Caco-2 (cell line): ENCODE results near the gene TP53BP1. TPM values are rescaled to one million over a fixed set of nuclear protein-coding genes. Genes with fewer than 3 reads are reported as not detected.

Experiments
- BruUV-seq: library from RNA; stranded (reverse); fragments of 400-500 nt; replicated peaks from 2 replicates; lab custom pipeline; 2021; lab: Mats Ljungman, UMichigan
- CTCF ChIA-PET: fragments of 300-600 bp; sonication (Branson Sonifier 250); formaldehyde crosslinking; loops from one replicate; lab custom pipeline; 2022; ENCODE audit warnings: antibody characterized with exemption; lab: Charles Lee
- POLR2A ChIA-PET: fragments of 300-600 bp; sonication (Branson Sonifier 250); formaldehyde crosslinking; loops from one replicate; lab custom pipeline; 2022; ENCODE audit warnings: antibody characterized with exemption; lab: Charles Lee
- DNase-seq, 2 experiments: peaks; one replicate each; pipeline versions ENCODE4 v3.0.0 to v3.0.0-alpha.2; 2020 to 2022
- H3K27me3 ChIP-seq: replicated peaks from 2 replicates; pipeline ENCODE4 v1.6.0; 2011; ENCODE audit warnings: low read length; ENCODE audit not compliant: control insufficient read depth, insufficient read depth
- H3K36me3 ChIP-seq: 2 replicates; pipeline ENCODE4 v1.5.1; 2011; ENCODE audit warnings: low read length; ENCODE audit not compliant: control insufficient read depth, insufficient read depth
- H3K4me1 ChIP-seq: fragments of 250-450 bp; sonication (Bioruptor Pico); 2 replicates; pipeline ENCODE4 v1.5.1; 2020; ENCODE audit warnings: mild to moderate bottlenecking
- H3K4me3 ChIP-seq: 2 replicates; pipeline ENCODE4 v1.5.1; 2011; ENCODE audit warnings: low read depth, mild to moderate bottlenecking, control low read depth, low read length
- H3K9me3 ChIP-seq: fragments of 250-450 bp; sonication (Bioruptor Pico); 2 replicates; pipeline ENCODE4 v1.5.1; 2020; ENCODE audit warnings: mild to moderate bottlenecking, moderate library complexity
- H3K27ac Mint-ChIP-seq: one replicate; pipeline ENCODE4 v1.8.0; 2022; ENCODE audit warnings: mixed read lengths; ENCODE audit not compliant: unreplicated experiment
- H3K27me3 Mint-ChIP-seq: one replicate; pipeline ENCODE4 v1.8.0; 2022; ENCODE audit warnings: mixed read lengths; ENCODE audit not compliant: insufficient read depth, unreplicated experiment
- H3K36me3 Mint-ChIP-seq: one replicate; pipeline ENCODE4 v1.8.0; 2022; ENCODE audit warnings: mild to moderate bottlenecking, mixed read lengths; ENCODE audit not compliant: insufficient read depth, unreplicated experiment
- H3K4me1 Mint-ChIP-seq: one replicate; pipeline ENCODE4 v1.8.0; 2022; ENCODE audit warnings: low read depth, mixed read lengths; ENCODE audit not compliant: unreplicated experiment
- H3K4me3 Mint-ChIP-seq: one replicate; pipeline ENCODE4 v1.8.0; 2022; ENCODE audit warnings: mild to moderate bottlenecking, moderate library complexity, mixed read lengths; ENCODE audit not compliant: unreplicated experiment
- H3K9me3 Mint-ChIP-seq: one replicate; pipeline ENCODE4 v1.8.0; 2022; ENCODE audit warnings: mixed read lengths; ENCODE audit not compliant: unreplicated experiment
- CTCF ChIP-seq, 2 experiments: fragments of 200-600 bp in 1 of 2; IDR thresholded peaks; 1 replicate in 1 of 2; 2 replicates in 1 of 2; pipeline versions ENCODE4 v1.5.1 to v1.8.0; 2011 to 2022; ENCODE audit warnings: antibody characterized with exemption in 1 of 2, control low read depth in 1 of 2, inconsistent platforms in 1 of 2, low read depth in 1 of 2, low read length in 1 of 2, mild to moderate bottlenecking in 1 of 2, moderate library complexity in 1 of 2; ENCODE audit not compliant: insufficient read depth in 1 of 2, severe bottlenecking in 1 of 2, unreplicated experiment in 1 of 2
- intact Hi-C: fragments of 100-400 bp; cut with micrococcal nuclease; formaldehyde crosslinking; loops from one replicate; pipeline ENCODE4 v1.10.0; 2022; ENCODE audit not compliant: unreplicated experiment
- total RNA-seq: library from RNA; stranded (reverse); gene quantifications from 2 replicates; pipeline ENCODE4 v1.2.3, GENCODE V29; 2022

Gene TP53BP1
- total RNA-seq, 1 experiment from 2014 or later: 39.8 TPM

- no peaks in the 10 kb centered on the region for H3K36me3 ChIP-seq
These were observed 51.6 kb downstream of the TP53BP1 start for GRCh38 chr15:43441316-43441715.

GRCh38 chr15:43440721-43441281 is 52.2 kb downstream of the TP53BP1 start:
- peak in 1 of 2 experiments; percentile 46 for DNase-seq
- intact Hi-C loops: loop anchor here (1.0 to 2.0 kb wide), 3 partner anchors 52 to 78 kb away; partner anchors contain the start of gene TP53BP1
- no peaks in the 10 kb centered on the region for H3K4me1 ChIP-seq
- Mint-ChIP-seq H3K27me3 (no peaks in the 10 kb centered on the region), H3K9me3 (no peaks in the 10 kb centered on the region), H3K27ac (peak overlapping the region; percentile 33), H3K4me1 (no peaks in the 10 kb centered on the region), H3K36me3 (peaks cover 7% of the 10 kb centered on the region), H3K4me3 (no peak overlapping the region)
- POLR2A ChIA-PET: interaction anchor here (0.6 to 1.1 kb wide), 2 partner anchors 58 to 73 kb away, joined by 3 to 4 read pairs; no protein-coding TSS in a partner anchor
- H3K27me3 ChIP-seq: no peaks in the 10 kb centered on the region
- CTCF ChIA-PET: interaction anchor here (0.6 to 1.6 kb wide), 4 partner anchors 65 to 187 kb away, joined by 4 to 18 read pairs (median 7); no protein-coding TSS in a partner anchor
- no peak overlapping the region for H3K4me3 ChIP-seq
- no peaks in the 10 kb centered on the region for H3K9me3 ChIP-seq
- TF ChIP-seq CTCF (IDR thresholded peaks at IDR 0.05; ENCODE audit: insufficient read depth in 1 of 2, low read depth in 1 of 2, low read length in 1 of 2, severe bottlenecking in 1 of 2, unreplicated experiment in 1 of 2): peak in 1 of 2 experiments; percentile 16
- BruUV-seq: no TSS peak
- no peaks in the 10 kb centered on the region for H3K36me3 ChIP-seq

More at GRCh38 chr15:43441316-43441715, 51.6 kb downstream of the TP53BP1 start:
- H3K27ac Mint-ChIP-seq: peak overlapping the region; percentile 33
- Histone ChIP-seq H3K9me3 (no peaks in the 10 kb centered on the region), H3K4me1 (no peaks in the 10 kb centered on the region), H3K27me3 (no peaks in the 10 kb centered on the region), H3K4me3 (no peak overlapping the region)
- intact Hi-C loops: loop anchor here (1.0 to 2.0 kb wide), 3 partner anchors 52 to 77 kb away; partner anchors contain the start of gene TP53BP1
- H3K4me1 Mint-ChIP-seq: no peaks in the 10 kb centered on the region
- no TSS peak for BruUV-seq
- CTCF ChIA-PET: interaction anchor here (0.7 to 1.6 kb wide), 4 partner anchors 65 to 520 kb away, joined by 4 to 18 read pairs (median 7); no protein-coding TSS in a partner anchor
- H3K36me3 Mint-ChIP-seq: peaks cover 7% of the 10 kb centered on the region
- H3K9me3 Mint-ChIP-seq: no peaks in the 10 kb centered on the region
- no peak overlapping the region for H3K4me3 Mint-ChIP-seq
- POLR2A ChIA-PET: interaction anchor here (1.1 kb wide), 1 partner anchor 73 kb away, joined by 3 read pairs; no protein-coding TSS in a partner anchor
- no peaks in the 10 kb centered on the region for H3K27me3 Mint-ChIP-seq
- no peak for DNase-seq
- no peak for TF ChIP-seq CTCF (IDR thresholded peaks at IDR 0.05; ENCODE audit: insufficient read depth in 1 of 2, low read depth in 1 of 2, low read length in 1 of 2, severe bottlenecking in 1 of 2, unreplicated experiment in 1 of 2)

- Mint-ChIP-seq H3K27me3 (no peaks in the 10 kb centered on the region), H3K9me3 (no peaks in the 10 kb centered on the region), H3K36me3 (no peaks in the 10 kb centered on the region), H3K4me1 (no peaks in the 10 kb centered on the region), H3K4me3 (no peak overlapping the region), H3K27ac (no peak overlapping the region)
- intact Hi-C loops: no loop called here
- no peak for TF ChIP-seq CTCF (IDR thresholded peaks at IDR 0.05; ENCODE audit: insufficient read depth in 1 of 2, low read depth in 1 of 2, low read length in 1 of 2, severe bottlenecking in 1 of 2, unreplicated experiment in 1 of 2)
- ChIA-PET CTCF (no interaction called here), POLR2A (no interaction called here)
- DNase-seq: no peak
- no TSS peak for BruUV-seq
- H3K4me3 ChIP-seq: no peak overlapping the region
- no peaks in the 10 kb centered on the region for H3K36me3 ChIP-seq
- no peaks in the 10 kb centered on the region for H3K27me3 ChIP-seq
- no peaks in the 10 kb centered on the region for H3K9me3 ChIP-seq
- H3K4me1 ChIP-seq: no peaks in the 10 kb centered on the region
These were observed 53.7 kb downstream of the TP53BP1 start for GRCh38 chr15:43439268-43439667.
